GM19397 (cell line): Measurements from ENCODE around the gene MB.

Experiments used
- ATAC-seq: cut with Tn5 transposase; IDR thresholded peaks from one replicate; pipeline ENCODE4 v1.9.1; 2021; ENCODE audit warnings: mild to moderate bottlenecking, moderate library complexity; ENCODE audit not compliant: unreplicated experiment

MB gene

DNA sequence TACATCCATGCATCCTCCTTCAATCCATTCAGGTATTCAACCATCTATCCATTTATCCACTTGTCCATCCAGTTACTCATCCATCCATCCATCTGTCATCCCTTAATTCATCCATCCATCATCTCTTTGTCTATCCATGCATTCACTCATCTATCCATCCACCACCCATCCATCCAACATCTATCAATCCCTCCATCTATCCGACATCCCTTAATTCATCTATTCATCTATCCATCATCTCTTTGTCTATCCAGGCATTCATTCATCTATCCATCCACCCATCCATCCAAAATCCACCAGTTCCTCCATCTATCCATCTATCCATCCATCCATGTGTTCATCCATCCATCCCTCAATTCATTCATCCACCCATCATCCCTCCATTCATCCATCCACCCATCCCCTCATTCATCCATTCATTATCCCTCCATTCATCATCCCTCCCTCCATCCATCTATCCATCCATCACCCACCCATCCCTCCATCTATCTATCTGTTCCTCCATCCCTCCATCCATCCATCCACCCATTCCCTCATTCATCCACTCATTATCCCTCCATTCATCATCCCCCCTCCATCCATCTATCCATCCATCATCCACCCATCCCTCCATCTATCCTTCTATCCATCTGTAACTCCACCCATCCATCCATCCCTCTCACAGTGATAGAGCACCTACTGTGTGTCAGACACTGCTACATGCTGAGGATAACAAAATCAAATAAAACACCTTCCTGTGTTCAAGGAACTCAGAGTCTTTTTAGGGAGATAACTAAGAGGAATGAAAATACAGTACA is 1.5 kb upstream of the MB start:
- no peak for ATAC-seq

DNA sequence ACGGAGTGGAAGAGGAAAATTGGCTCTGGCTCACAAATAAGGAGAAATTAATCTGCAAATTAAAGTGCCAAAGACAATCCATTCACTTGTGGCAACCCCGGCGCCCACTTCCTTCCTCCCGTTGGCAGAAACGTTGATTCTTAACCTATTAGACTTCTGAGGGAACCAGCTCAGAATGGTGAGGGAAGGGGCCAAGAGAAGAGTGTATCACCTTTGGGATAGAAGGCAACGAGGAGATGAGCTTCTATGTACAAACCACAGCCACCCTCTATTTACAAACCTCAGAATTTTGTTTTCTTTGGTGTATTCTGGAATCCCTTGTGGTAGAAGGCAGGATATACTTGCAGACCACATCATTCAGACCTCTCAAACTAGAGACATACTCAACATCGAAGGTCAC is 1.1 kb downstream of the MB start:
- ATAC-seq = no peak

- ATAC-seq = no peak
Measured at GRCh38 chr22:35615156-35615555, 2.0 kb downstream of the MB start.

DNA sequence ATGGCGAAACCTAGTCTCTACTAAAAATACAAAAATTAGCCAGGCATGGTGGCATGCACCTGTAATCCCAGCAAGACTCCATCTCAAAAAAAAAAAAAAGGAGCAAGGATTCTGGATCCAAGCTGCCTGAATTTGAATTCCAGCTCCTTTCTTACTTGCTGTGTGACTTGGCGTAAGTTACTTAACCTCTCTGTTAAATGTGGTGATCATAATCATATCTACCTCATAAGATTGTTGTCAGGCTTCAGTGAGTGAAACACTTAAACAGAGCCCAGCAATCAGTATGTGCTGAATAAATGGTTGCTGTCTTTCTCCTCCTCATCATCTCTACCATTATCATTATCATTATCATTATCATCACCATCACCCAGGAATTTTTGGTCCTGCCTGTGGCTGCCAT is 2.7 kb downstream of the MB start:
- no peak for ATAC-seq

DNA sequence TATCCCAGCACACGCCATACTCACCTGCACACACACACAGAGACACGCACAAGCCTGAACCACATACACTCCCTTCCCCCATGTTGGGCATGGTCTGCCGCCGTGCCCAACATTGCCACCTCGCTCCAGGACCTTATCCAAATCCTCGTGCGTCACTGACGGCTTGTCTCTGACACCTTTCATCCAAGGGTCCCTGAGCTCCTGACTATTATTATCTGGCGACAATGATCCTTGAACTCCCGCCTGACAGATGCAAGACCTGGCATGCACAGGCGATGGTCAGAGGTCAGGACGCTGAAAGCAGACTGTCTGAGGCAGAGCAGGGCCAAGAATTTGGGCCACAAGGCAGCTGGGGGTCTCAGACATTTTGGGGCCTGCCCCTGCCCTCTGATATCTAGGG is 4.2 kb downstream of the MB start:
- no peak for ATAC-seq

DNA sequence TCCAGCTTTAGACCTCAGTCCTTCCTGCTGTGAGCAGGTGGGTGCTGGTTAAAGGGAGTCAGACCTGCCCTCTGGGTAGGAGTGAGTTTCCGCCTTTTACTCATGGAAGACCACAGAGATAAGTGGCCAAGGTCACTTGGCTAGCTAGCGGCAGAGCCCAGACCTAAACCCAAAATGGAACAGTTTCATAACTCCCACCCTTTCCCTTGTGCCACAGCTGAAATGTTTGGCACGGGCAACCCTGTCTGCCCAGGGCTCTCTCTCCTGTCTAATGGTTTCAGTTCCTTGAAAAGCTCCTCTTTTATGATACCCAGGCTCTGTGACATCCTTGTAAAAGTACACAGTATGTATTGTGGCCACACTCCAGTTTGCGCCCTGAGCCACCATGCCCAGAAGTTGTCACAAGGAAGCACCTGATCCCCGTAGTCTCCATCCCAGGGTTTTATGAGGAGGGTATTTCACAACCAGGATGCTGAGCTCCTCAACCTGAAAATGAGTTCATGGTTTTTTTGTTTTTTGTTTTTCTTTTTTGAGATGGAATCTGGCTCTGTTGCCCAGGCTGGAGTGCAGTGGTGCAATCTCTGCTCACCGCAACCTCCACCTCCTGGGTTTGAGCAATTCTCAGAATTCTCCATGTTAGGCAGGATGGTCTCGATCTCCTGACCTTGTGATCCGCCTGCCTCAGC is 5.1 kb downstream of the MB start:
- no peak for ATAC-seq

GRCh38 chr22:35611200-35611890 is 5.8 kb downstream of the MB start:
- ATAC-seq = no peak

GRCh38 chr22:35610741-35611140 is 6.4 kb downstream of the MB start:
- no peak for ATAC-seq

GRCh38 chr22:35609761-35610160 is 7.4 kb downstream of the MB start:
- no peak for ATAC-seq

- ATAC-seq = no peak
Measured at GRCh38 chr22:35609261-35609660, 7.9 kb downstream of the MB start.

- no peak for ATAC-seq
Measured at GRCh38 chr22:35608088-35608487, 9.0 kb downstream of the MB start.

DNA sequence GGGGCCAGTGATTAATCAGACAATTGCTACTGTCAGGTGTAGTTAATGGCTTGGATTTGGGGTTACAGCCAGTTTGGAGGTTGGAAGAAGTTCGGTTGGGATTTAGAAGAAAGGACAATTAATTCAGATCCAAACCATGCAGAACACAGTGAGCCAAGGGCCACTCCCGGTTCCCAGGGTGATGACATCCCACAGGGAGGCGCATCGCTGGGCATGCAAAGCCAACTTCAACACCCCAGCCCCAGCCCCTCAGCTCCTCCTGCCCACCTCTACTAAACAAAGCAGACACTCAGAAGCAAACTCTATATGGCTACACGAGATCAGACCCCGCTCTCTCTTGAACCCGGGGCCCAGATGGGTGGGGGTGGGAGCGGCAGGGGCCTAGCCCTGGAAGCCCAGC is 10.2 kb downstream of the MB start:
- ATAC-seq = no peak

DNA sequence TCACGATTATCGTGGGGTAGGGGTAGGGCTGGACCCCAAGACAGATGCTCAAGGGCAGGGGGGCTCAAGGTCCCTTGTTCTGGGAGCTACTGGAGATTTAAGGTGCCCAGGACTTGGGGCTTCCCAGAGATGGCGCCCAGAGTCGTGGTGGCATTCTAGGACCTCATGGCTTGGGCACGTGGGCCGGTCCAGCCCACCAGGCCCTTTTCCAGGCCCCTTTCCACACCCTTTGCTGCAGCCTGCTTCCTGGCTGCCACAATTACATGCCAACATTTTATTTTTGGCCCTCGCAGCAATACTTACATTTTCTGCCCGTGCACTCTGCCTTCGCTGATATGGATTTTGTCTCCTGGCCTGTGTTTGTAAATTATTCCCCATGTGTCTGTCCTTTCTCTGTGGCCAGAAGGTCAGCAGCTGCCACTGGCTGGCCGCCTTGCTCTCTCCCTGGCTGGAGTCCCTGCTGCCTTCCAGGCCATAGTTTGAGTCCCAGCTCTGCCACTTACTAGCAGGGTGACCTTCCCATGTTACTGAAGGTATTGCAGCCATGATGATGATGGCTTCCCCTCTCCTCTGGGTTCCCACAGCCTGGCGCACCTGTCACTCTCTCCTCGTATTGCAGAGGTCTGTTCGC is 11.2 kb downstream of the MB start:
- no peak for ATAC-seq

DNA sequence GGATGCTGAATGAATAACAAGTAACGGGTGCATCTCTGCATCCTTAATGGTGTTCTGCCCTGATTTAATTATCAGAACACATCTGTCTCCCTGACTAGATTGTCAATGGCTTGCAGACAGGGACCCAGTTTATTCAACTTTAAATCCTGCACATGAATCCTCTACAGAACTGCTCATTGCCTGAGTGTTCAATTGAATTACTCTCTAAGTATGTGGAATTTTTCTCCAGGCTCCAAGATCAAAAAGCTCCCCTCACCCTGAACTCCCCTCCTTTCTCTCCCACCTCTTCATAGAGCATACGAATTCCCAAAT is 11.8 kb downstream of the MB start:
- ATAC-seq = no peak

DNA sequence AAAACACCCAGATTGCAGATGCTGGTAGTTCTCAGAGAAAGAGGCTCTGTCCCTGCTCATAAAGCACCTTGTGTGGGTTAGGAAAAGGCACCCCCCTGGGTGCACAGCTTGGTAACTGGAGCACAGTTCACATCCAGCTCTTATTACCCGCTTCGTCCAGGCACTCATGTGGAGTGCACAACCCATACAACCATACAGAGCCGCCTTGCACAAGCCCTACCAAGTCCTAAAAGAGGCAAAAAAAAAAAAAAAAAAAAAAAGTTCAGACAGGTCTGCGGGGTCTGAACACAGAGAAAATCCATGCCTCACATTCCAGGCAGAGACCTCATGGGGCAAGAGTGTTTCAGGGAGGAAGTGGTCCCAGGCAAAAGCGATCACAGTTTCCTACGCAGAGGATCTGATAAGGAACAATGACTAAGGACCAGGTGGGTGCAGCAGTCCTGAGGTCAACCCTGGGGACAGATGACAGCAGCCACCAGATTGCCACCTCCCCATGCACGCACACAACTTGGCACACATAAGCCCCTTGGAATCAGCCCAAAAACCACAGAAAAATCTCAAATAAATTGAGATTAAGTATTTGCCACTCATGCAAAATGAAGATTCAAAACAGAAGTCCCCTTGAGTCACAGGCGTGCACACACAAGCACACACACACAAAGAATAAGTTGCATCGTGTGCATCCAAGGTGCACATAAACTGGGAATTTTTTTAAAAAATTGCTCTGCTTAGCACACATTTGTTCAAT is 12.3 kb downstream of the MB start:
- ATAC-seq = no peak

- ATAC-seq = no peak
Measured at GRCh38 chr22:35601743-35602615, 15.2 kb downstream of the MB start.

DNA sequence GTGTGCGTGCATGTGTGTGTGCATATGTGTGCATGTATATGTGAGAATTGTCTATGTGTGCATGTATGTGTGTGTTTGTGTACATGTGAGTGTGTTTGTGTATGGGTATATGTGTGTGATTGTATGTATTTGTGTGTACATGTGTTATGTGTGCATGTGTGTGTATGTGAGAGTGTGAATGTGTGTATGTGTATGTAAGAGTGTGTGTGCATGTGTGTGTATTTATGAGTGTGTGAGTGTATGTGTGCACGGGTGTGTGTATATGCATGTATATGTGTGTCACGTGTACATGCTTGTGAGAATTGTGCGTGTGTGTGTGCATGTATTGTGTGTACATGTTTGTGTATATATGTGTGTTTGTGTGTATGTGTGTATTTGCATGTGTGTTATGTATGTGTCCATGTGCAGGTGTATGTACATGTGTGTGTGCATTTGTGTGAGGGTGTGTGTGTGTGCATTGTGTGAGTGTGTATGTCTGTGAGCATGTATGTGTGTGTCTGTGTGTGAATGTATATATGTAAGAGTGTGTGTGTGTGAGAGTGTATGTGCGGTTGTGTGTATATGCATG is 16.0 kb downstream of the MB start:
- no peak for ATAC-seq

GRCh38 chr22:35600476-35600875 is 16.7 kb downstream of the MB start:
- ATAC-seq = no peak

DNA sequence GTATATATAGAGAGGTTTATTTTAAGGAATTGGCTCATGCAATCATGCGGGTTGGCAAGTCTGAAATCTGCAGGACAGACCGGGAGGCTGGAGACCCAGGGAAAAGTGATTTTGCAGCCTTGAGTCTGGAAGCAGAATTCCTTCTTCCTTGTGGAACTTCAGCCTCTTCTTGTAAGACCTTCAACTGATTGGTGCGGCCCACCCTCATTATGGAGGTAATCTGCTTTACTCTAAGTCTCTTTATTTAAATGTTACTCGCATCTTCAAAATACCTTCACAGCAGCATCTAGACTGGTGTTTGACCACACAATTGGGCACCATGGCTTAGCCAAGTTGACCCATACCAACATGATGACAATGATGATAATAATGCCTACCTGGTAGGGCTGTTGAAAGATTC is 17.8 kb downstream of the MB start:
- ATAC-seq = no peak

DNA sequence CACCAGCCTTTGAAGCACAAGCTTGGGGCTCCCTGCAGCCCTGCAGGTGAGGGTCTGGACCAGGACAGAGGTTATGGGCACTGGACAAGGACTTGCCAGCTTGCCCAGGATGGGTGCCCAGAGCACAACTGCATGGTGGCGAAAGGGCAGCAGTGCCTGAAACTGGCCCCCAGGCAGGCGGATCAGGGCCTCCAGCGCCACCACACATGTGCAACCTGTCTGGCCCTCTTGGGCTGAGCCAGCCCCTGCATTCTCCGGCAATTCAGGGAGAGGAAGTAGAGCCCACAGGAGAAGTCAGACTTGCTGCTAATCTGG is 18.8 kb downstream of the MB start:
- ATAC-seq = no peak
